MM.1S (cell line): Measurements from ENCODE around the gene PRDM12.

ENCODE experiments used
- EZH2 ChIP-seq: fragments of 300-600 bp; sonication (generic); optimal IDR thresholded peaks from 2 replicates; pipeline ENCODE3; 2017; ENCODE audit warnings: low read depth, mild to moderate bottlenecking, antibody characterized with exemption, low read length, mixed read lengths
- TF ChIP-seq, protein P1 (sequence below): fragments of 300-600 bp; sonication (generic); IDR thresholded peaks from 2 replicates; pipeline ENCODE4 v1.5.1; 2016; ENCODE audit warnings: antibody characterized with exemption, low read length, mixed read lengths

- TF ChIP-seq EZH2 = peak; percentile 3
- TF ChIP-seq, protein P1, sequence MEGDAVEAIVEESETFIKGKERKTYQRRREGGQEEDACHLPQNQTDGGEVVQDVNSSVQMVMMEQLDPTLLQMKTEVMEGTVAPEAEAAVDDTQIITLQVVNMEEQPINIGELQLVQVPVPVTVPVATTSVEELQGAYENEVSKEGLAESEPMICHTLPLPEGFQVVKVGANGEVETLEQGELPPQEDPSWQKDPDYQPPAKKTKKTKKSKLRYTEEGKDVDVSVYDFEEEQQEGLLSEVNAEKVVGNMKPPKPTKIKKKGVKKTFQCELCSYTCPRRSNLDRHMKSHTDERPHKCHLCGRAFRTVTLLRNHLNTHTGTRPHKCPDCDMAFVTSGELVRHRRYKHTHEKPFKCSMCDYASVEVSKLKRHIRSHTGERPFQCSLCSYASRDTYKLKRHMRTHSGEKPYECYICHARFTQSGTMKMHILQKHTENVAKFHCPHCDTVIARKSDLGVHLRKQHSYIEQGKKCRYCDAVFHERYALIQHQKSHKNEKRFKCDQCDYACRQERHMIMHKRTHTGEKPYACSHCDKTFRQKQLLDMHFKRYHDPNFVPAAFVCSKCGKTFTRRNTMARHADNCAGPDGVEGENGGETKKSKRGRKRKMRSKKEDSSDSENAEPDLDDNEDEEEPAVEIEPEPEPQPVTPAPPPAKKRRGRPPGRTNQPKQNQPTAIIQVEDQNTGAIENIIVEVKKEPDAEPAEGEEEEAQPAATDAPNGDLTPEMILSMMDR = no peak
These were observed 977 bp upstream of the PRDM12 start for GRCh38 chr9:130663258-130663976.
